ENCODE results near the gene BRINP2.

- no peak for TF ChIP-seq GATA2 (IDR thresholded peaks at IDR 0.05; ENCODE audit: low read depth, low read length)
- no peak for TF ChIP-seq GATA3 (IDR thresholded peaks at IDR 0.05; ENCODE audit: low read depth, low read length)
Measured at GRCh38 chr1:177302357-177303044, 131.7 kb downstream of the BRINP2 start.

All from SH-SY5Y (cell line).